GM12878 (cell line): ENCODE measurements around the gene SYNCRIP. TPM values are rescaled to one million over a fixed set of nuclear protein-coding genes. Genes with fewer than 3 reads are reported as not detected.

ENCODE experiments used
- ATAC-seq: fragments of 200-7000 bp; cut with Tn5 transposase; 3 replicates; pipeline ENCODE4 v1.9.1; 2020; ENCODE audit warnings: mild to moderate bottlenecking, moderate library complexity
- BruUV-seq: library from RNA; stranded (reverse); fragments of 400-500 nt; replicated peaks from 2 replicates; lab custom pipeline; 2021; lab: Mats Ljungman, UMichigan
- CTCF ChIA-PET: fragments of 300-600 bp; sonication (Branson Sonifier 250); formaldehyde crosslinking; extraction: SDS; loops from one replicate; lab custom pipeline; 2021; ENCODE audit warnings: inconsistent platforms; lab: Yijun Ruan, JAX
- POLR2A ChIA-PET: fragments of 350-600 bp; formaldehyde crosslinking; extraction: SDS; loops from one replicate; lab custom pipeline; 2021; ENCODE audit warnings: inconsistent platforms; lab: Charles Lee
- RAD21 ChIA-PET: fragments of 300-600 bp; sonication (Branson Sonifier 250); formaldehyde crosslinking; loops from one replicate; lab custom pipeline; 2023; ENCODE audit warnings: antibody characterized with exemption; ENCODE audit not compliant: unreplicated experiment; lab: Charles Lee
- SMC1A ChIA-PET: fragments of 300-600 bp; sonication (Branson Sonifier 250); formaldehyde crosslinking; loops from one replicate; lab custom pipeline; 2023; ENCODE audit not compliant: unreplicated experiment, uncharacterized antibody; lab: Charles Lee
- DNase-seq: peaks from one replicate; pipeline ENCODE4 v3.0.0-alpha.2; 2011; ENCODE audit warnings: low read depth, low spot score
- FAIRE-seq: peaks from 3 replicates; lab custom pipeline; 2011; peaks lifted over from hg19 to GRCh38; lab: Jason Lieb, UNC
- H2AFZ ChIP-seq: 2 replicates; pipeline ENCODE4 v1.6.0; 2011; ENCODE audit warnings: low read depth, low read length, control low read depth; ENCODE audit not compliant: control insufficient read depth
- H3K27ac ChIP-seq: 2 replicates; pipeline ENCODE4 v1.5.1; 2011; ENCODE audit warnings: control low read depth; ENCODE audit not compliant: control insufficient read depth, insufficient read depth
- H3K27me3 ChIP-seq, 2 experiments: replicated peaks in 1 of 2; 2 replicates each; pipeline versions ENCODE4 v1.6.0 to v1.6.1; 2011; ENCODE audit warnings: low read length in 1 of 2; ENCODE audit not compliant: control insufficient read depth in 2 of 2, insufficient read depth in 2 of 2
- H3K36me3 ChIP-seq, 2 experiments: 2 replicates each; pipeline ENCODE4 v1.5.1; 2011; ENCODE audit warnings: low read length in 1 of 2; ENCODE audit not compliant: control insufficient read depth in 2 of 2, insufficient read depth in 2 of 2
- H3K4me1 ChIP-seq: 2 replicates; pipeline ENCODE4 v1.6.1; 2011; ENCODE audit warnings: mild to moderate bottlenecking, low read length, moderate library complexity, mixed read lengths; ENCODE audit not compliant: control insufficient read depth, insufficient read depth
- H3K4me2 ChIP-seq: 2 replicates; pipeline ENCODE4 v1.6.0; 2011; ENCODE audit warnings: control low read depth; ENCODE audit not compliant: control insufficient read depth, insufficient read depth
- H3K4me3 ChIP-seq: fragments of 200-600 bp; sonication (generic); 2 replicates; pipeline ENCODE4 v1.5.1; 2016
- H3K79me2 ChIP-seq: 2 replicates; pipeline ENCODE4 v1.6.0; 2011; ENCODE audit warnings: low read length; ENCODE audit not compliant: control insufficient read depth, insufficient read depth
- H3K9ac ChIP-seq: 2 replicates; pipeline ENCODE4 v1.8.0; 2011; ENCODE audit warnings: low read length, control low read depth, mixed read lengths; ENCODE audit not compliant: control insufficient read depth, insufficient read depth
- H3K9me3 ChIP-seq: replicated peaks from 3 replicates; pipeline ENCODE4 v1.5.1; 2011; ENCODE audit warnings: mild to moderate bottlenecking, low read length; ENCODE audit not compliant: control insufficient read depth, insufficient read depth
- H4K20me1 ChIP-seq: 2 replicates; pipeline ENCODE4 v1.6.0; 2011; ENCODE audit not compliant: control insufficient read depth, insufficient read depth
- ASH2L ChIP-seq: fragments of 300-600, 200-600 bp; sonication (generic); IDR thresholded peaks from 2 replicates; pipeline ENCODE4 v1.6.1; 2017; ENCODE audit warnings: low read depth, mild to moderate bottlenecking, borderline replicate concordance
- BRCA1 ChIP-seq: IDR thresholded peaks from 2 replicates; pipeline ENCODE4 v1.6.1; 2011; ENCODE audit warnings: low read depth, low read length, improper control_type of control experiment
- CHD2 ChIP-seq: IDR thresholded peaks from 2 replicates; pipeline ENCODE4 v1.6.1; 2011; ENCODE audit warnings: low read depth, low read length, improper control_type of control experiment, borderline replicate concordance
- EP300 ChIP-seq, 2 experiments: fragments of 150-350 bp in 1 of 2; IDR thresholded peaks; 2 replicates each; pipeline ENCODE4 v1.6.1; 2011 to 2012; ENCODE audit warnings: low read depth in 2 of 2, low read length in 2 of 2, borderline replicate concordance in 1 of 2, improper control_type of control experiment in 1 of 2, inconsistent platforms in 1 of 2; ENCODE audit not compliant: control insufficient read depth in 1 of 2
- JUND ChIP-seq: IDR thresholded peaks from 2 replicates; pipeline ENCODE4 v1.6.1; 2012; ENCODE audit warnings: low read depth, mild to moderate bottlenecking, low read length, improper control_type of control experiment, moderate library complexity
- RELA ChIP-seq: fragments of 450-650 bp; IDR thresholded peaks from 2 replicates; pipeline ENCODE4 v1.8.0; 2014; ENCODE audit warnings: borderline replicate concordance; ENCODE audit not compliant: partially characterized antibody
- STAT1 ChIP-seq: fragments of 450-650 bp; conservative IDR thresholded peaks from 2 replicates; pipeline ENCODE4 v1.6.1; 2014; ENCODE audit warnings: antibody characterized with exemption, mild to moderate bottlenecking
- ZNF384 ChIP-seq: IDR thresholded peaks from 2 replicates; pipeline ENCODE4 v1.6.1; 2012; ENCODE audit warnings: low read depth, mild to moderate bottlenecking, low read length, improper control_type of control experiment, borderline replicate concordance
- in situ Hi-C: fragments of 300-500 bp; cut with MboI; formaldehyde crosslinking; loops from 9 replicates; pipeline ENCODE4 v1.14.3; 2018; ENCODE audit warnings: mixed read lengths
- intact Hi-C: fragments of 100-400 bp; cut with micrococcal nuclease; formaldehyde crosslinking; loops from one replicate; pipeline ENCODE4 v1.14.2; 2022; ENCODE audit not compliant: unreplicated experiment
- polyA plus RNA-seq, 11 experiments: library from polyadenylated mRNA; depleted of rRNA in 4 of 11; unstranded in 6 of 11; stranded (reverse) in 5 of 11; fragments of >200 nt; fragmentation: Nextera tagmentation in 4 of 11; fragmentation: Illumina TruSeq in 1 of 11; extraction: Ambion mirVana in 4 of 11; extraction: Trizol in 1 of 11; gene quantifications; 1 replicate in 1 of 11; 2 replicates in 10 of 11; pipeline versions ENCODE4 v1.2.1 to v1.2.3, GENCODE V29; 2011 to 2016; ENCODE audit warnings: inconsistent platforms in 2 of 11, missing spikeins in 2 of 11, low read depth in 1 of 11
- total RNA-seq, 4 experiments: library from RNA; depleted of rRNA in 3 of 4; stranded (reverse); fragments of >200 nt in 3 of 4; fragmentation: Illumina TruSeq in 1 of 4; extraction: Trizol in 1 of 4; gene quantifications; 2 replicates each; pipeline versions ENCODE4 v1.2.1 to v1.2.3, GENCODE V29; 2013 to 2021
- TF ChIP-seq, protein P1 (sequence below): fragments of 450-650 bp; IDR thresholded peaks from 2 replicates; pipeline ENCODE4 v1.6.1; 2017; ENCODE audit warnings: antibody characterized with exemption, mild to moderate bottlenecking, moderate library complexity

The SYNCRIP gene
- total and polyA plus RNA-seq, 10 of the 15 experiments (the other 5 are each of a cell fraction or from before 2014, with no cell fraction given) = 28.4 to 255 (median 131) TPM

DNA sequence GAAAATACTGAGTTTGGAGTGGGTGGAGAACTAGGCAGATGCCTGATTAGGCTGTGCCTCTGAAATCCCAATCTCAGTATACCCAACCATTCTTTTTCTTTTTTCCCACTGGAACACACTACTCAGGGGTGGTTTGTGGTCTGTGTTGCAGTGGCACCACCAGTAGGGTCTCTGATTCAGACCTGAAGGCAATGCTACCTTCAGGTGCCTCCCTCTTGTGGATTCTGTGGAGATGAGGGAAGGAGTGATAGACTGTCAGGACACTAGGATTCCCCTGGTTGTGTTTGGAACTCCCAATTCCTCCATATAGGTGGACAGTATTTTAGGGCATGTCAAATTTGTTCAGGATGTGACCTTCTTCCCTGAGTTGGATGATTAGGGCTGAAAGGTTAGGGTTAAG is 47.4 kb upstream of the SYNCRIP start:
- intact Hi-C loops = no loop called here
- DNase-seq (no peak), ATAC-seq (no peak), FAIRE-seq (no peak)
- no peaks in the 10 kb centered on the region for H3K27me3 ChIP-seq
- no peak overlapping the region for H3K4me2 ChIP-seq
- BruUV-seq = no TSS peak
- H2AFZ ChIP-seq = no peak overlapping the region
- H3K79me2 ChIP-seq = no peaks in the 10 kb centered on the region
- H3K27ac ChIP-seq = no peak overlapping the region
- H3K4me1 ChIP-seq = peaks cover 10% of the 10 kb centered on the region
- ChIA-PET RAD21 (no interaction called here), CTCF (no interaction called here), SMC1A (no interaction called here), POLR2A (interaction anchor here (1.2 kb wide), 1 partner anchor 12 kb away, joined by 3 read pairs; no protein-coding TSS in a partner anchor)
- H4K20me1 ChIP-seq = no peaks in the 10 kb centered on the region
- H3K36me3 ChIP-seq = no peaks in the 10 kb centered on the region
- H3K9me3 ChIP-seq = no peaks in the 10 kb centered on the region
- no peak overlapping the region for H3K4me3 ChIP-seq
- H3K9ac ChIP-seq = no peak overlapping the region
- in situ Hi-C loops = no loop called here
- no peak for TF ChIP-seq ASH2L
- no peak for TF ChIP-seq JUND
- no peak for TF ChIP-seq CHD2
- TF ChIP-seq RELA = no peak
- TF ChIP-seq, protein P1, sequence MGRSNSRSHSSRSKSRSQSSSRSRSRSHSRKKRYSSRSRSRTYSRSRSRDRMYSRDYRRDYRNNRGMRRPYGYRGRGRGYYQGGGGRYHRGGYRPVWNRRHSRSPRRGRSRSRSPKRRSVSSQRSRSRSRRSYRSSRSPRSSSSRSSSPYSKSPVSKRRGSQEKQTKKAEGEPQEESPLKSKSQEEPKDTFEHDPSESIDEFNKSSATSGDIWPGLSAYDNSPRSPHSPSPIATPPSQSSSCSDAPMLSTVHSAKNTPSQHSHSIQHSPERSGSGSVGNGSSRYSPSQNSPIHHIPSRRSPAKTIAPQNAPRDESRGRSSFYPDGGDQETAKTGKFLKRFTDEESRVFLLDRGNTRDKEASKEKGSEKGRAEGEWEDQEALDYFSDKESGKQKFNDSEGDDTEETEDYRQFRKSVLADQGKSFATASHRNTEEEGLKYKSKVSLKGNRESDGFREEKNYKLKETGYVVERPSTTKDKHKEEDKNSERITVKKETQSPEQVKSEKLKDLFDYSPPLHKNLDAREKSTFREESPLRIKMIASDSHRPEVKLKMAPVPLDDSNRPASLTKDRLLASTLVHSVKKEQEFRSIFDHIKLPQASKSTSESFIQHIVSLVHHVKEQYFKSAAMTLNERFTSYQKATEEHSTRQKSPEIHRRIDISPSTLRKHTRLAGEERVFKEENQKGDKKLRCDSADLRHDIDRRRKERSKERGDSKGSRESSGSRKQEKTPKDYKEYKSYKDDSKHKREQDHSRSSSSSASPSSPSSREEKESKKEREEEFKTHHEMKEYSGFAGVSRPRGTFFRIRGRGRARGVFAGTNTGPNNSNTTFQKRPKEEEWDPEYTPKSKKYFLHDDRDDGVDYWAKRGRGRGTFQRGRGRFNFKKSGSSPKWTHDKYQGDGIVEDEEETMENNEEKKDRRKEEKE = no peak
- no peak for TF ChIP-seq BRCA1
- TF ChIP-seq ZNF384 = no peak
- TF ChIP-seq EP300 (IDR thresholded peaks at IDR 0.05; ENCODE audit: borderline replicate concordance in 1 of 2, control insufficient read depth in 1 of 2, low read depth in 2 of 2, low read length in 2 of 2) = no peak
- no peak for TF ChIP-seq STAT1
